H1 (cell line): ENCODE measurements around the gene SEC14L5. TPM values are rescaled to one million over a fixed set of nuclear protein-coding genes. Genes with fewer than 3 reads are reported as not detected.

Experiments used
- CTCF ChIA-PET: fragments of 300-600 bp; sonication (Branson Sonifier 250); formaldehyde crosslinking; loops from one replicate; lab custom pipeline; 2021; ENCODE audit not compliant: partially characterized antibody; lab: Charles Lee
- POLR2A ChIA-PET: fragments of 300-600 bp; sonication (Branson Sonifier 250); formaldehyde crosslinking; loops from one replicate; lab custom pipeline; 2021; ENCODE audit warnings: inconsistent platforms; ENCODE audit not compliant: partially characterized antibody; lab: Charles Lee
- DNase-seq, 2 experiments: peaks; one replicate each; pipeline versions ENCODE4 v3.0.0 to v3.0.0-alpha.2; 2010 to 2022; ENCODE audit warnings: low spot score in 2 of 2, low read depth in 1 of 2, mixed read lengths in 1 of 2
- FAIRE-seq: peaks from 2 replicates; lab custom pipeline; 2011; peaks lifted over from hg19 to GRCh38; lab: Jason Lieb, UNC
- H2AFZ ChIP-seq: 2 replicates; pipeline ENCODE4 v1.8.1; 2012; ENCODE audit warnings: low read length, inconsistent platforms
- H2AK5ac ChIP-seq: 2 replicates; pipeline ENCODE4 v1.6.1; 2013; ENCODE audit warnings: low read depth, low read length
- H2BK120ac ChIP-seq: replicated peaks from 2 replicates; pipeline ENCODE3; 2013; ENCODE audit warnings: low read depth, low read length, inconsistent platforms
- H2BK12ac ChIP-seq: 2 replicates; pipeline ENCODE4 v1.6.1; 2013; ENCODE audit warnings: low read depth, low read length
- H2BK15ac ChIP-seq: 2 replicates; pipeline ENCODE4 v1.6.1; 2013; ENCODE audit warnings: low read length
- H2BK20ac ChIP-seq: 2 replicates; pipeline ENCODE4 v1.6.1; 2013; ENCODE audit warnings: low read length
- H2BK5ac ChIP-seq: 2 replicates; pipeline ENCODE4 v1.6.1; 2013; ENCODE audit warnings: low read depth, low read length
- H3K14ac ChIP-seq: 2 replicates; pipeline ENCODE4 v1.6.1; 2013; ENCODE audit warnings: inconsistent platforms; ENCODE audit not compliant: insufficient read length
- H3K18ac ChIP-seq: 2 replicates; pipeline ENCODE4 v1.6.1; 2013; ENCODE audit warnings: low read length; ENCODE audit errors: extremely low read depth
- H3K23ac ChIP-seq: 2 replicates; pipeline ENCODE4 v1.6.1; 2013; ENCODE audit warnings: inconsistent platforms; ENCODE audit not compliant: insufficient read length
- H3K23me2 ChIP-seq: 2 replicates; pipeline ENCODE4 v1.6.1; 2013; ENCODE audit warnings: low read depth, low read length
- H3K27ac ChIP-seq: 2 replicates; pipeline ENCODE4 v1.6.1; 2011; ENCODE audit warnings: low read depth, low read length, inconsistent platforms
- H3K27me3 ChIP-seq, 4 experiments: replicated peaks in 1 of 4; 1 replicate in 1 of 4; 2 replicates in 3 of 4; pipeline versions ENCODE4 v1.6.1 to v1.8.1; 2011 to 2013; ENCODE audit warnings: low read length in 3 of 4, mild to moderate bottlenecking in 3 of 4, inconsistent platforms in 2 of 4, mixed read lengths in 2 of 4, moderate library complexity in 1 of 4; ENCODE audit not compliant: control insufficient read depth in 3 of 4, insufficient read depth in 3 of 4; ENCODE audit errors: extremely low read depth in 1 of 4
- H3K36me3 ChIP-seq, 4 experiments: 2 replicates each; pipeline versions ENCODE4 v1.6.1 to v1.8.1; 2011 to 2013; ENCODE audit warnings: mild to moderate bottlenecking in 4 of 4, low read length in 3 of 4, moderate library complexity in 2 of 4, control low read depth in 1 of 4, inconsistent platforms in 1 of 4; ENCODE audit not compliant: insufficient read depth in 4 of 4, control insufficient read depth in 2 of 4
- H3K4ac ChIP-seq: replicated peaks from 2 replicates; pipeline ENCODE3; 2013; ENCODE audit warnings: low read length, low read depth, mixed read lengths, inconsistent platforms; ENCODE audit not compliant: insufficient read length
- H3K4me1 ChIP-seq, 4 experiments: replicated peaks in 1 of 4; 1 replicate in 1 of 4; 2 replicates in 3 of 4; pipeline versions ENCODE4 v1.6.1 to v1.8.1; 2011 to 2013; ENCODE audit warnings: low read length in 3 of 4, inconsistent platforms in 2 of 4, mixed read lengths in 1 of 4; ENCODE audit not compliant: insufficient read depth in 4 of 4, control insufficient read depth in 3 of 4
- H3K4me2 ChIP-seq, 2 experiments: 2 replicates each; pipeline versions ENCODE4 v1.6.1 to v1.8.1; 2011 to 2013; ENCODE audit warnings: low read depth in 2 of 2, low read length in 2 of 2, control low read depth in 1 of 2, inconsistent platforms in 1 of 2, mild to moderate bottlenecking in 1 of 2; ENCODE audit not compliant: insufficient read depth in 1 of 2
- H3K4me3 ChIP-seq, 4 experiments: fragments of 200-600, 300-600 bp in 1 of 4; sonication (generic), shearing (Covaris generic), sonication (Bioruptor Twin) in 1 of 4; 2 replicates each; pipeline versions ENCODE4 v1.5.1 to v1.8.1; 2011 to 2016; ENCODE audit warnings: low read length in 4 of 4, low read depth in 3 of 4, control low read depth in 2 of 4, inconsistent platforms in 2 of 4, mild to moderate bottlenecking in 2 of 4, mixed read lengths in 1 of 4, moderate library complexity in 1 of 4; ENCODE audit not compliant: insufficient read depth in 2 of 4; ENCODE audit errors: extremely low read depth in 1 of 4
- H3K56ac ChIP-seq: replicated peaks from 2 replicates; pipeline ENCODE3; 2013; ENCODE audit warnings: low read depth, mild to moderate bottlenecking, mixed read lengths, low read length, inconsistent platforms; ENCODE audit not compliant: insufficient read length
- H3K79me1 ChIP-seq: 2 replicates; pipeline ENCODE4 v1.6.1; 2013; ENCODE audit warnings: low read depth, low read length, control low read depth
- H3K79me2 ChIP-seq, 2 experiments: 2 replicates each; pipeline versions ENCODE4 v1.6.1 to v1.8.1; 2012 to 2013; ENCODE audit warnings: low read length in 2 of 2, mild to moderate bottlenecking in 2 of 2, inconsistent platforms in 1 of 2; ENCODE audit not compliant: insufficient read depth in 2 of 2, control insufficient read depth in 1 of 2
- H3K9ac ChIP-seq, 4 experiments: replicated peaks in 1 of 4; 1 replicate in 1 of 4; 2 replicates in 3 of 4; pipeline versions ENCODE4 v1.6.1 to v1.8.1; 2011 to 2013; ENCODE audit warnings: low read depth in 3 of 4, low read length in 3 of 4, control low read depth in 2 of 4, mild to moderate bottlenecking in 2 of 4, moderate library complexity in 2 of 4, inconsistent platforms in 1 of 4; ENCODE audit errors: extremely low read depth in 1 of 4
- H3K9me3 ChIP-seq, 2 experiments: 2 replicates each; pipeline versions ENCODE4 v1.6.1 to v1.8.1; 2012 to 2013; ENCODE audit warnings: mild to moderate bottlenecking in 2 of 2, moderate library complexity in 2 of 2, control low read depth in 1 of 2, inconsistent platforms in 1 of 2, low read depth in 1 of 2, low read length in 1 of 2, mixed read lengths in 1 of 2; ENCODE audit not compliant: insufficient read depth in 2 of 2
- H4K20me1 ChIP-seq, 2 experiments: replicated peaks in 1 of 2; 2 replicates each; pipeline versions ENCODE3 to v1.8.1; 2011 to 2013; ENCODE audit warnings: inconsistent platforms in 2 of 2, low read length in 2 of 2, mild to moderate bottlenecking in 1 of 2; ENCODE audit not compliant: insufficient read depth in 2 of 2, control insufficient read depth in 1 of 2
- H4K5ac ChIP-seq: 2 replicates; pipeline ENCODE4 v1.6.1; 2013; ENCODE audit warnings: low read length, low read depth, mixed read lengths, inconsistent platforms; ENCODE audit not compliant: insufficient read length
- H4K8ac ChIP-seq: 2 replicates; pipeline ENCODE4 v1.8.0; 2013; ENCODE audit warnings: mild to moderate bottlenecking, moderate library complexity, low read length, inconsistent platforms; ENCODE audit not compliant: insufficient read depth; ENCODE audit errors: extremely low read depth
- H4K91ac ChIP-seq: replicated peaks from 2 replicates; pipeline ENCODE3; 2013; ENCODE audit warnings: low read length, mixed read lengths, inconsistent platforms; ENCODE audit not compliant: insufficient read length
- ATF2 ChIP-seq: IDR thresholded peaks from 2 replicates; pipeline ENCODE4 v1.6.1; 2012; ENCODE audit warnings: low read length, inconsistent platforms
- BACH1 ChIP-seq: IDR thresholded peaks from 2 replicates; pipeline ENCODE4 v1.6.1; 2012; ENCODE audit warnings: low read length, improper control_type of control experiment
- BCL11A ChIP-seq, 2 experiments: IDR thresholded peaks; one replicate each; pipeline ENCODE4 v1.6.1; 2011; ENCODE audit warnings: low read depth in 2 of 2, low read length in 2 of 2, mild to moderate bottlenecking in 2 of 2
- EGR1 ChIP-seq: IDR thresholded peaks from 2 replicates; pipeline ENCODE4 v1.6.1; 2011; ENCODE audit warnings: low read depth, low read length, borderline replicate concordance
- JUND ChIP-seq: IDR thresholded peaks from 2 replicates; pipeline ENCODE4 v1.6.1; 2011; ENCODE audit warnings: mild to moderate bottlenecking, improper control_type of control experiment, low read length
- POLR2A ChIP-seq, 2 experiments: IDR thresholded peaks; 1 replicate in 1 of 2; 2 replicates in 1 of 2; pipeline ENCODE4 v1.6.1; 2011; ENCODE audit warnings: low read depth in 2 of 2, low read length in 2 of 2, mild to moderate bottlenecking in 2 of 2; ENCODE audit errors: control extremely low read depth in 1 of 2
- SIN3A ChIP-seq, 2 experiments: IDR thresholded peaks in 1 of 2; conservative IDR thresholded peaks in 1 of 2; 2 replicates each; pipeline ENCODE4 v1.6.1; 2011 to 2012; ENCODE audit warnings: low read length in 2 of 2, improper control_type of control experiment in 1 of 2, low read depth in 1 of 2, mild to moderate bottlenecking in 1 of 2
- SIX5 ChIP-seq: IDR thresholded peaks from 2 replicates; pipeline ENCODE4 v1.6.1; 2011; ENCODE audit warnings: mild to moderate bottlenecking, low read depth, low read length
- SP1 ChIP-seq: IDR thresholded peaks from 2 replicates; pipeline ENCODE4 v1.6.1; 2011; ENCODE audit warnings: low read depth, low read length
- SP2 ChIP-seq: IDR thresholded peaks from 2 replicates; pipeline ENCODE4 v1.6.1; 2012; ENCODE audit warnings: mild to moderate bottlenecking, low read length, inconsistent platforms
- TAF1 ChIP-seq: IDR thresholded peaks from 2 replicates; pipeline ENCODE4 v1.6.1; 2011; ENCODE audit warnings: mild to moderate bottlenecking, low read depth, low read length
- TAF7 ChIP-seq: optimal IDR thresholded peaks from 2 replicates; pipeline ENCODE3; 2011; ENCODE audit warnings: low read depth, mild to moderate bottlenecking, inconsistent platforms, low read length, moderate library complexity, borderline replicate concordance
- WGBS, 2 experiments: shearing (Covaris generic) in 1 of 2; methylation state at CpG; one replicate each; pipeline versions ENCODE4 v1.1.6 to v1.1.7; 2013 to 2015; ENCODE audit warnings: low lambda C conversion rate in 2 of 2, mixed read lengths in 2 of 2, inconsistent platforms in 1 of 2, low coverage in 1 of 2, missing lambda C conversion rate in 1 of 2; ENCODE audit not compliant: insufficient replicate concordance in 2 of 2, insufficient coverage in 1 of 2, insufficient read length in 1 of 2; ENCODE audit errors: extremely low coverage in 1 of 2, missing lambda C conversion rate in 1 of 2; 5-methylcytosine and 5-hydroxymethylcytosine counted together
- polyA plus RNA-seq, 7 experiments: library from polyadenylated mRNA; depleted of rRNA in 3 of 7; stranded (reverse) in 5 of 7; unstranded in 2 of 7; fragments of >200 nt in 5 of 7; fragments of 200-250 nt in 2 of 7; gene quantifications; 1 replicate in 5 of 7; 2 replicates in 1 of 7; 4 replicates in 1 of 7; pipeline versions ENCODE4 v1.2.1 to v1.2.3, GENCODE V29; 2011 to 2013; ENCODE audit warnings: missing spikeins in 2 of 7, mixed read lengths in 2 of 7
- total RNA-seq: library from RNA; stranded (reverse); fragmentation: NEBNext Ultra II Directional; extraction: Animal tissue kit (Norgen Biotek cat#: 25700); gene quantifications from 2 replicates; pipeline ENCODE4 v1.2.1, GENCODE V29; 2021

The SEC14L5 gene
- total and polyA plus RNA-seq, 2 of the 8 experiments (the other 6 are each of a cell fraction or from before 2014, with no cell fraction given), result 1.9 to 3.0 TPM

GRCh38 chr16:5060073-5060641, 102.0 kb downstream of the SEC14L5 start:
- Histone ChIP-seq H2BK12ac (peak overlapping the region; percentile 95; the same call in 1 of the 2 replicates), H3K23me2 (no peaks in the 10 kb centered on the region; the same call in 1 of the 2 replicates), H3K27ac (no peak overlapping the region), H2AFZ (no peak overlapping the region), H3K4me2 (peak overlapping the region; percentile 22 to 54; a peak in 3 of 4 replicates), H2BK120ac (peak overlapping the region; percentile 21), H3K79me2 (no peaks in the 10 kb centered on the region), H3K4me1 (peaks cover 0 to 24% (median 14%) of the 10 kb centered on the region in 4 experiments; a peak in 6 of 7 replicates), H4K8ac (peak overlapping the region; percentile 63), H3K23ac (no peak overlapping the region), H2BK5ac (peak overlapping the region; percentile 81; the same call in 1 of the 2 replicates), H3K4me3 (no peak overlapping the region), H3K56ac (peak overlapping the region; percentile 19), H3K36me3 (no peaks in the 10 kb centered on the region), H3K27me3 (no peaks in the 10 kb centered on the region), H2BK20ac (peak overlapping the region; percentile 98), H2AK5ac (no peak overlapping the region), H3K18ac (peak overlapping the region; percentile 83), H3K9me3 (no peaks in the 10 kb centered on the region), H3K9ac (no peak overlapping the region; a peak in 2 of 7 replicates), H3K14ac (no peak overlapping the region), H3K4ac (no peak overlapping the region), H4K20me1 (no peaks in the 10 kb centered on the region), H3K79me1 (no peaks in the 10 kb centered on the region), H2BK15ac (peak overlapping the region; percentile 72; the same call in 1 of the 2 replicates), H4K5ac (peak overlapping the region; percentile 18), H4K91ac (peak overlapping the region; percentile 25)
- ChIA-PET POLR2A (interaction anchor here (0.8 to 3.0 kb wide), 6 partner anchors 10 to 124 kb away, joined by 3 to 17 read pairs (median 4); partner anchors contain the start of gene ALG1), CTCF (interaction anchor here (0.9 to 28.8 kb wide), 6 partner anchors 17 to 192 kb away, joined by 3 to 625 read pairs (median 5); partner anchors contain the start of genes ALG1 and SEC14L5)
- DNase-seq (peak in 1 of 2 experiments; percentile 58), FAIRE-seq (no peak)
- 76% methylated on average over 10 of the region's 10 CpGs; no CpG with 5 or more reads in 1 of the 2 experiments for WGBS, 2 experiments
- TF ChIP-seq SIX5 (no peak), TAF7 (no peak), TAF1 (no peak), BCL11A (IDR thresholded peaks at IDR 0.05; ENCODE audit: low read depth in 2 of 2, low read length in 2 of 2) (no peak), POLR2A (IDR thresholded peaks at IDR 0.05; ENCODE audit: control extremely low read depth in 1 of 2, low read depth in 2 of 2, low read length in 2 of 2) (no peak), ATF2 (no peak), SP2 (no peak), JUND (no peak), SIN3A (conservative IDR thresholded peaks at IDR 0.05 in 1 of 2, IDR thresholded peaks at IDR 0.05 in 1 of 2; ENCODE audit: low read depth in 1 of 2, low read length in 2 of 2) (no peak), BACH1 (no peak), EGR1 (no peak), SP1 (no peak)
